ENCODE data around the gene GRK5.

The GRK5 gene

GRCh38 chr10:119425881-119426170 lies 218.5 kb downstream of the GRK5 start:
- no peaks in the 10 kb centered on the region for H3K9me2 ChIP-seq (replicated peaks; ENCODE audit: insufficient read depth, low read length)
- H3K27me3 ChIP-seq (replicated peaks; ENCODE audit: insufficient read depth, low read length): no peaks in the 10 kb centered on the region
- no peak overlapping the region for H3K9ac ChIP-seq (ENCODE audit: low read length)
- no peak overlapping the region for H3K4me2 ChIP-seq (ENCODE audit: low read depth, low read length)
- H3F3A ChIP-seq (ENCODE audit: insufficient read depth, low read length): no peaks in the 10 kb centered on the region
- H3K27ac ChIP-seq (ENCODE audit: low read length): no peak overlapping the region
- H3K9me3 ChIP-seq (replicated peaks; ENCODE audit: insufficient read depth, low read length): no peaks in the 10 kb centered on the region
- no peaks in the 10 kb centered on the region for H3K4me1 ChIP-seq (ENCODE audit: low read length)
- DNase-seq: no peak
- peaks cover 4% of the 10 kb centered on the region; the same call in 1 of the 2 replicates for H3K36me3 ChIP-seq (replicated peaks; ENCODE audit: insufficient read depth, low read length)
- H3K79me2 ChIP-seq (ENCODE audit: low read length): no peaks in the 10 kb centered on the region
- TF ChIP-seq CTCF (IDR thresholded peaks at IDR 0.05; ENCODE audit: low read length) (no peak), EZH2phosphoT487 (IDR thresholded peaks at IDR 0.05; ENCODE audit: low read length) (no peak), EZH2 (optimal IDR thresholded peaks at IDR 0.05; ENCODE audit: low read depth, low read length) (no peak)
- no peaks in the 10 kb centered on the region for H4K20me1 ChIP-seq (ENCODE audit: insufficient read depth, low read length)
- H2AFZ ChIP-seq (ENCODE audit: low read length): no peak overlapping the region
- H3K4me3 ChIP-seq (ENCODE audit: low read length): no peak overlapping the region

GRCh38 chr10:119426699-119427098 lies 219.3 kb downstream of the GRK5 start:
- H3K27ac ChIP-seq (ENCODE audit: low read length): no peak overlapping the region
- H3K4me1 ChIP-seq (ENCODE audit: low read length): no peaks in the 10 kb centered on the region
- no peak overlapping the region for H3K4me2 ChIP-seq (ENCODE audit: low read depth, low read length)
- peaks cover 4% of the 10 kb centered on the region; the same call in 1 of the 2 replicates for H3K36me3 ChIP-seq (replicated peaks; ENCODE audit: insufficient read depth, low read length)
- no peaks in the 10 kb centered on the region for H3F3A ChIP-seq (ENCODE audit: insufficient read depth, low read length)
- no peaks in the 10 kb centered on the region for H3K79me2 ChIP-seq (ENCODE audit: low read length)
- no peaks in the 10 kb centered on the region for H3K9me3 ChIP-seq (replicated peaks; ENCODE audit: insufficient read depth, low read length)
- no peak for TF ChIP-seq EZH2 (optimal IDR thresholded peaks at IDR 0.05; ENCODE audit: low read depth, low read length)
- TF ChIP-seq CTCF (IDR thresholded peaks at IDR 0.05; ENCODE audit: low read length): no peak
- no peak for TF ChIP-seq EZH2phosphoT487 (IDR thresholded peaks at IDR 0.05; ENCODE audit: low read length)
- DNase-seq: no peak
- H3K9me2 ChIP-seq (replicated peaks; ENCODE audit: insufficient read depth, low read length): no peaks in the 10 kb centered on the region
- no peak overlapping the region for H2AFZ ChIP-seq (ENCODE audit: low read length)
- H3K4me3 ChIP-seq (ENCODE audit: low read length): no peak overlapping the region
- no peak overlapping the region for H3K9ac ChIP-seq (ENCODE audit: low read length)
- no peaks in the 10 kb centered on the region for H4K20me1 ChIP-seq (ENCODE audit: insufficient read depth, low read length)
- no peaks in the 10 kb centered on the region for H3K27me3 ChIP-seq (replicated peaks; ENCODE audit: insufficient read depth, low read length)

GRCh38 chr10:119427263-119427864 lies 220.0 kb downstream of the GRK5 start:
- TF ChIP-seq EZH2 (optimal IDR thresholded peaks at IDR 0.05; ENCODE audit: low read depth, low read length) (no peak), CTCF (IDR thresholded peaks at IDR 0.05; ENCODE audit: low read length) (no peak)
- Histone ChIP-seq H3K4me2 (ENCODE audit: low read depth, low read length) (no peak overlapping the region), H3K36me3 (replicated peaks; ENCODE audit: insufficient read depth, low read length) (peaks cover 4% of the 10 kb centered on the region; the same call in 1 of the 2 replicates)

More at GRCh38 chr10:119427263-119427864, 220.0 kb downstream of the GRK5 start:
- DNase-seq: no peak
- no peaks in the 10 kb centered on the region for H3F3A ChIP-seq (ENCODE audit: insufficient read depth, low read length)
- no peak overlapping the region for H2AFZ ChIP-seq (ENCODE audit: low read length)
- no peaks in the 10 kb centered on the region for H3K79me2 ChIP-seq (ENCODE audit: low read length)
- no peak overlapping the region for H3K27ac ChIP-seq (ENCODE audit: low read length)
- H4K20me1 ChIP-seq (ENCODE audit: insufficient read depth, low read length): no peaks in the 10 kb centered on the region
- no peak overlapping the region for H3K9ac ChIP-seq (ENCODE audit: low read length)
- H3K27me3 ChIP-seq (replicated peaks; ENCODE audit: insufficient read depth, low read length): no peaks in the 10 kb centered on the region
- H3K9me2 ChIP-seq (replicated peaks; ENCODE audit: insufficient read depth, low read length): no peaks in the 10 kb centered on the region
- H3K4me3 ChIP-seq (ENCODE audit: low read length): no peak overlapping the region
- H3K4me1 ChIP-seq (ENCODE audit: low read length): no peaks in the 10 kb centered on the region
- H3K9me3 ChIP-seq (replicated peaks; ENCODE audit: insufficient read depth, low read length): no peaks in the 10 kb centered on the region

Measured in MM.1S (cell line).